HCEC 1CT (cell line): ENCODE results near the gene OPA3.
A peak's percentile ranks its signal among the peaks of the same experiment; 100 is the strongest.
"Not testable (repeated sequence)": the region's sequence is repeated elsewhere in the genome, so short reads cannot be mapped to it uniquely, and the experiment has no call there.

Experiments used
- DNase-seq: peaks from one replicate; pipeline ENCODE4 v3.0.0-alpha.2; 2017

Gene OPA3

DNA sequence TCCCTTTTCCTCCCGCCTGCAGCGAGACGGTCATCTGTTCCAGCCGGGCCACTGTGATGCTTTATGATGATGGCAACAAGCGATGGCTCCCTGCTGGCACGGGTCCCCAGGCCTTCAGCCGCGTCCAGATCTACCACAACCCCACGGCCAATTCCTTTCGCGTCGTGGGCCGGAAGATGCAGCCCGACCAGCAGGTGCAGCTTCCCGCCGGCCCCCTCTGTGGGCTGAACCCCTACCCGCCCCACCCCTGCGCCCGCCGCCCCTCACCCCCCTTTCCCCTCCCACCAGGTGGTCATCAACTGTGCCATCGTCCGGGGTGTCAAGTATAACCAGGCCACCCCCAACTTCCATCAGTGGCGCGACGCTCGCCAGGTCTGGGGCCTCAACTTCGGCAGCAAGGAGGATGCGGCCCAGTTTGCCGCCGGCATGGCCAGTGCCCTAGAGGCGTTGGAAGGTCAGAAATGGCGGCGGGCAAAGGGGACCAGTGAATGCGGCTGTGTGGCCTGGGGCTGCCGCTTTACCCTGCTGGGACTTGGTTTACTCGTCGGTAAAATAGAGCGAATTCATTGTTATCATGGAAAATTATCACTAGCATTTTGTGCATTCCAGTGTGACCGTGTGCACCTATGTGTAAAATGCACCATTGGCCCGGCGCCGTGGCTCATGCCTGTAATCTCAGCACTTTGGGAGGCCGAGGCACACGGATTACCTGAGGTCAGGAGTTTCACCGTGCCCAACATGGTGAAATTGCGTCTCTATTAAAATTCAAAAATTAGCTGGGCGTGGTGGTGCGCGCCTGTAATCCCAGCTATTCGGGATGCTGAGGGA is 66.7 kb downstream of the OPA3 start:
- no peak for DNase-seq

DNA sequence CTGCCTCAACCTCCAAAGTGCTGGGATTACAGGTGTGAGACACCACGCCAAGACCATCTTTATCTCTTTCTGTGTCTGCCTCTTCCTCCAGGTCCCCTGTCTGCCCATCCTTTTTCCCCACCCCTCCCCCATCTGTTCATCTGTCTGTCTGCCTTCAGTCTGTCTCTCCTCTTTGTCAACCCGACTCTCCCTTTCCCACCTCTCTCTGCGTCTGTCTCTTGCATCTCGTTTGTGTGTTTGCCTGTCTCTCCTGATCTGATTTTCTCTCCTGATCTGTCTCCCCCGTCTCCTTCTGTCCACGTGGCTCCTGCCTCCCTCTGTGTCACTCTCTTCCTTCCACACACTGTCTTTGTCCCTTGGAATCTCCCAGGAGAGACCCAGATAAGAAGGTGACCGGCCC is 67.4 kb downstream of the OPA3 start:
- DNase-seq: no peak

DNA sequence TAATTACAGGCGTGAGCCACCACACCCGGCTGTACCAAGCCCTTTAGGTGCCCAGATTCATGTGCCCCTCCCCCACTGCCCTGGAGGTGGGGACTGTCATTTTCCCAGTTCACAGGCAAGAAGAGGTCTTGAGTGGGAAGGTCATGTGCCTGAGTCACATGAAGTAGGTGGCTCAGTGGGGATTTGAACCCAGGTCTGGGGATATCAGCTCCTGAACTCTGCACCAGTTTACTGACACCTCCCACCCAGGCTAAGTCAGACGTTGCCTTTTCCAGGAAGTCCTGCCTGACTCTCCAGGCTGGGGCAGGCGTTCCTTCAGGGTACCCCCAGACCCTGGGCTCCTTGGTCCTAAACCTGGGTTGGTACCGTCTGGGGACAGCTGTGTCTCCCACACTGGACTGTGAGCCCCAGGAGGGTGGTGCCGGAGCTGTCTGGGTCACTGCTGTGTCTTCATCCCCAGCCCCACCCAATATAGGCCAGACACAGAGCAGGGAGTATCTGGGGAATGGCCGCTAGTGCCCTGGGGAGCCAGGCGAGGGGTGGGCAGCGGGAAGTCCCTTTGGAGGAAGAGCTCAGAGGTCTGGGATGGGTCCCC is 68.7 kb downstream of the OPA3 start:
- DNase-seq: no peak

DNA sequence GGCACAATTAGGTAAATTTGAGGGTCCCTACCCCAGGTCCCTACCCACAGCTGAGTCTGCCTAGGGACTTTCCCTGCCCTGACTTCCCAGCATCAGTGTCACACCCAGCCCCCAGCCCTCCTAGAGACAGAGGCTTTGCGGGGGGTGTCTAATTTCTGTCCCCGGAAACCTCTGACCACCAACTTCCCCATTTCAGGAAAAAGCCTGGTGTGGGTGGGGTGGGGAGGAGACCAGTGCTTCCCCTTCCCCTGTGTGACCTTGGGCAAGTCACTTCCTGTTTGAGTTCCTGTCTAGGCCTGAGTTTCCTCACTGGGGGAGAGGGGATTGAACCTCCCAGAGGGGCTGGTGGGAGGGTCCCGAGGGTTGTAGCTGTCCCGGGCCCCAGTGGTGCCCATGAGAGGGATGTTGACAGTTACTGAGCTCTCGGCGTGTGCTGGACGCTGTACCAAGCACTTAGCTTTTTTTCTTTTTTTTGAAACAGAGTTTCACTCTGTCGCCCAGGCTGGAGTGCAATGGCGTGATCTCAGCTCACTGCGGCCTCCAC is 69.4 kb downstream of the OPA3 start:
- DNase-seq: no peak

DNA sequence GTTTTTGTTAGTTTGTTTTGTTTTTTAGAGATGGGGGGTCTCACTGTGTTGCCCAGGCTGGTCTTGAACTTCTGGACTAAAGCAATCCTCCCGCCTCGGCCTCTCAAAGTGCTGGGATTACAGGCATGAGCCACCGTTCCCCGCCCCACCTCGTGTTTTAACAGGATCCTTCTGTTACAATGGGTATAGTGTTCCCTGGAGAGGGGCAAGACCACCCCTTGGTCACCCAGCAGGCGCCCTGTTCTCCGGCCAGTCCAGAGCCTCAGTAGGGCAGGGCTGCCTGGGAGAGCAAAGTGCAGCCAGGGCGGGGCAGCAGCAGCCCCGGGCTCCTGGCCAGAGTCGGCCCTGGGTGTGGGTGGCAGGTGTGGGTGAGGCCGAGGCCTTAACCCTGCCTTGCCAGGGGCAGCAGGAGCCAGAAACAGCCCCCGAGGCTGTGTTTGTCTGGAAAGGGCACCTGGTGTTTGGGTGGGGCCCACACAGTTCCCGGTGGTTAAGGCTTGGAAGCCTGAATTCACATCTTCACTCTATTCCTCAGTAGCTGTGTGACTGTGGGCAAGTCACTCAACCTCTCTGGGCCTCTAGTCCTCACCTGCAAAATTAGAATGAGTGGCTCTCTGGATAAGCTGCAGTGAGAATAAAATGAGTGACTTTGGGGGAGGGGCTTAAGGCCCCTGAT is 70.1 kb downstream of the OPA3 start:
- DNase-seq: no peak

DNA sequence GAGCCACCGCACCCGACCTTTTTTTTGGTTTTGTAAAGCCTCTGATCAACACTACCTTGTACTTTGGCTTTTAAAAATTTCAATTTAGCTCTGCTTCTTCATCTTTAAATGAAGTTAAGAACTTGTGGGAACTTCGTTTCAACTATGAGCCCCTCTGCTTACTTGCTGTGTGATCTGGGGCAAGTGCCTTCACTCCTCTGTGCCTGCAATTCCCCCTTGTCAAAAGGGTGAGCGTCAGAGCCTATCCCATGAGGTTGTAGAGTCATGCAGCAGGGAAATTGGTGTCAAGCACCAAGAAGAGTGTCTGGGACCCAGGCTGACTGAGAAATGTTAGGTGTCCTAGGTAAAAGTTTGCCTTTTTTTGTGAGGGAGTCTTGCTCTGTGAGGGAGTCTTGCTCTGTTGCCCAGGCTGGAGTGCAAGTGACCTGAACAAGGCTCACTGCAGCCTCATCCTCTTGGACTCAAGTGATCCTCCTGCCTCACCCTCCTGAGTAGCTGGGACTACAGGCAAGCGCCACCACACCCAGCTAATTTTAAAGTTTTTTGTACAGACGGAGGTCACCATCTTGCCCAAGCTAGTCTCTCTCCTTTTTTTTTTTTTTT is 71.6 kb downstream of the OPA3 start:
- DNase-seq: no peak

DNA sequence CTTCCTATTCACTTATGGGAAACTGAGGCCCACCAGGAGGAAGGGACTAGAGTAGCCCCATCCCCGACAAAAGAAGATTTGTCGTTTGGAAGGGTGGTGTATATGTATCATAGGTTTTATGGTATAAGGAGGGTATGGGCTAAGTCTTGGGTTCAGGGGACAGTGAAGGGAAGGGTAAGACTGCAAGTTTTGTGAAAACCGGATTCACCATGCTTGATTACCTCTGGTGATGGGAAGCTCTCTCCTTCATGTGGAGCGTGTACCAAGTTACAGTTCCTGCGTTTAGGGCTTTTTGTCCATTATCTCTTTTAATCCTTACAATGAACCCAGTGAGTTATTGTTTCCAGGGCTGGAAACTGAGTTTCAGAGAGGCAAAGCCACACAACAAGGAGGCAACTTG is 73.5 kb downstream of the OPA3 start:
- no peak for DNase-seq

DNA sequence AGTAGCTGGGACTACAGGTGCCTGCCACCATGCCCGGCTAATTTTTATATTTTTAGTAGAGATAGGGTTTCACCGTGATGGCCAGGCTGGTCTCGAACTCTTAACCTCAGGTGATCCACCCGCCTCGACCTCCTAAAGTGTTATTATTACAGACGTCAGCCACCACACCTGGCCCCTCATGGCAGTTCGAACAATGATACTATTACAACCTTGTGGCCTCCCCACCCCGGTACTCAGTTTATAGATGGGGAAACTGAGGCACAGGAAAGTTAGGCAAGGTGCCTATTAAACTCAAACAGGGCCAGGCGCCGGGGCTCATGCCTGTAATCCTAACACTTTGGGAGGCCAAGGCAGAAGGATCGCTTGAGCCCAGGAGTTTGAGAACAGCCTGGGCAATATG is 74.2 kb downstream of the OPA3 start:
- not testable (repeated sequence) for DNase-seq

DNA sequence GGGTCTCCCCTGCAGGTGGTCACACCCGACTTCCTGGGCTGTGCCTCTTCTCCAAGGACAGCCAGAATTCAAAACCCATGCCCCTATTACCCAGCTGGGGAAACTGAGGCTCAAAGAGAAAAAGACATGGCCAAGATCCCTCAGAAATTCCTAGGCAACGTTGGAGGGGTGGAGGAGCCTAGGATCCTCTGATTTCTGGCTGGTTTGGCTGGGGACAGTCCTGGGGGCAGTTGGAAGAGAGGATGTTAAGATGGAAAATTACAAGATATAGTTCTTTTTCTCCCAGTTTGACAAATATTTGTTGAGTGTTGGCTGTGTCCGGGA is 74.9 kb downstream of the OPA3 start:
- no peak for DNase-seq

DNA sequence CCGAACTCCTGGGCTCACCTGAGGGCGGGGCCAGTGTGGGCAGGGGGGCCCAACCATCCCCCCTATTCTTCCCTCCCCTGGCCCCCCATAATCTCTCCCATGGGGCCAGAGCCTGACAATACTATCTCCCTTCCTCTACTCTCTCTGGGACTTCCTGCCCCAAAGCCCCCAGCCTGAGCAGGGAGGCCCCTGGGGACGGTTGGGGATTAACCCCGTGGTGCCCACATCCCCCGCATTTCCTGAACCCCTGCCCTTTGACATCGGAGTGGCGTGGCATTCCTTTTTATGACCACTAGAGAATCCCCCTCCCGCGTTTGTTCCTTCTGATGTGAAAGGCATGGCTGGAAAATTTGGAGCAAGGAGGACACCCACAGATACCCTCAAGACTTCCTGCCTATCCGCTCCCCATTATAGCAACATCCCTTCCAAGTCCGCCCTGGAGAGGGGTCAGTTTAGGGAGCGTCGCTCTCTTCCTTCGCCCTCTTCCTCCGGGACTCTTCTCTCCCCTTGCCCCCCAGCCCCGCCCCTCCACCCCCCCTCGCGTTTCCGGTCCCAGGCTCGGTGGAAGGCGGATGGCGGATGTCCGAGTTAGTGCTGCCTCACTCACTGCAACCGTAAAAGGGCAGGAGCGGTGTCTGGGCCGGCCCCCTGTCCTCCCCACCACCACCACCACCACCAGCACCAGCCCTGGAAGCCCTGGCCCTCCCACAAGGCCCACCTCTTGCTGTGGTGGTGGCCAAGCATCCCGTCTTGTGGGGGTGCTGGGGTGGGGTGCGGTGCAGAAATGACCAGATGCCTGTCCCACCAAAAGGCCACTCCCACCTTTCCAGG is 75.5 kb downstream of the OPA3 start:
- peak; percentile 70 for DNase-seq

DNA sequence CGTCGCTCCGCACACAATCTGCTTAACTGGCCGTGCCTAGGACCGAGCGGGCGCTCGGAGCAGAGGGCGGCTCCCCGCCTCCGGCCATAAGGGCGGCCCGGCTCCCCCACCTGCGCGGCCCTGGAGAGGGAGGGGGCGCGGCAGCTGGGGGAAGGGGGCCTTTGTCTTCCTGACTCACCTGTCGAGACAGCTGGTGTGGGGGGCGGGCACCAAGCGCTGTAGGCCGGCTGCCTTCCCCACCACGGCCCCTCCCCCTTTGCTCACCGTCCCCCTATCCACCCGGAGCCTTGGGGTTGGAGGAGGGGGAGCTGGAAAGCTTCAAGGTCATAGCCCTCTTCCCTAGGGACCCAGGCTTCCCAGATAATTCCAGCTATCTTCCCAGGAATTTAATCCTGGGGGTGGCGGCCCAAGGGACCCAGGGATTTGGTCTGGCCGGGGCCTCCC is 76.2 kb downstream of the OPA3 start:
- DNase-seq: no peak

DNA sequence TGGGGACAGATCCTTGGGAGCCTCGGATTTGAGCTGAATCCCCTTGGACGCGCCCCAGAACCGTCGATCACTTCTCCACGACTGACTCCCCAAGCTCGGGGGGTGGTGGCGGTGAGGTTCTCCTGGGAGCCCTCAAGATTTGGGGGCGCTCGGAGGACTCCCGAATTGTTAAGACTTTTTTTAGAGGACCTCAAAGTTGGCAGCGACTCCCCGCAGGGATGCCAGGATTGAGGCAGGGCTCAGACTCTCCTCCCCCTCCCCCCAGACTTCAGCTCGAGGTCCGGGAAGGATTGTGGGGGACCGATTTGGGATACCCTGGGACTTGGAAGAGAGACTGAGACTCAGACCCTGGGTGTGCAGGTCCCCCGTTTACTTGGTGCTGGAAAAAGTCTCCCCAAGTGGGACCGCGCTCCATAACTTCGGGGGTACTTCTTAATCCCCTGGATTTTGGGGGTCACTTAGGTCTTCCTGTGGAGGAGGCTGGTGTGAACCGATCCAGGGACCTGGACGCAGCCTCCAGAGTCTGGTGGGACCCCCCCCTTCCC is 76.7 kb downstream of the OPA3 start:
- DNase-seq: peak; percentile 25

DNA sequence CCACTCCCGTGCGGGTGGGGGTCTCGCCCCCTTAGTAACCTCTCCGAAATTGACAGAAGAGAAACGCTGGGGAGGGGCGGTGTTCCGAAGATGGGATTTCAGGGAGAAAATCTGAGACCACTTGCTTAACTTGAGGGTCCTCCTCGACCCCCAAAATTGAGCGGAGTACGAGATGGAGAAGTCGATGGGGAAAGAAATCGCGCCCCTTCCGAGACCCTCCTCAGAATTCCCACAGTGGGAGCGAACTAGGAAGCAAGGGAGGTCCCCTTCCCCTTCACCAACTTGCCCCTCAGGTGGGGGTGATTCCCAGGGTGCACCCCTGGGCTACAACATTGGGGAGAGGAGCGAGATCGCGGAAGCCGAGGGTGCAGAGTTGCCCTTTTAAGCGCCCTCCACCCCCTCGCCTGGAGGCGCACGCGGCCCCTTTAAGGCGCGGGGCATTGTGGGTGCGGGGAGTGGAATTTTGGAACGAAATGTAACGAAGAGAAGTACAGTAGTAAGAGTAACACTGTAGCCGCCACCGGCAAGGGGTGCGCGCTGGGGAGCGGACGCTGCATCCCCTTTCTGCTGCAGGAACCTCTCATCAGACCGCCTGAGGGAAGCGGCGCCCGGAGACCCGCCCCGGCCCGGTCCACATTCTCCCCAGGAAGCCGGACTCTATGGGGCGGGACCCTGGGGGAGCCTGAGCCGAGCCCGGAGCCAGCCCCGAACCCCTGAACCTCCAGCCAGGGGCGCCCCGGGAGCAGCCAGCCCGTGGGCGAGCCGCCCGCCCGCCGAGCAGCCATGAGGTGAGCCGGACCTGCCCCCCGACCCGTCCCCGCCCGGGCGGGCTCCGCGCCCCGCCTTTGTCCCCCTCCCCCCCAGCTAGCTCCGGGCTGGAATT is 77.4 kb downstream of the OPA3 start, which contains the start of gene VASP:
Gene VASP, plus strand, starts transcription at position 491 of the 883 bp plus-strand sequence. Its CDS starts 293 bp downstream, at position 784.
- DNase-seq: peak; percentile 88

DNA sequence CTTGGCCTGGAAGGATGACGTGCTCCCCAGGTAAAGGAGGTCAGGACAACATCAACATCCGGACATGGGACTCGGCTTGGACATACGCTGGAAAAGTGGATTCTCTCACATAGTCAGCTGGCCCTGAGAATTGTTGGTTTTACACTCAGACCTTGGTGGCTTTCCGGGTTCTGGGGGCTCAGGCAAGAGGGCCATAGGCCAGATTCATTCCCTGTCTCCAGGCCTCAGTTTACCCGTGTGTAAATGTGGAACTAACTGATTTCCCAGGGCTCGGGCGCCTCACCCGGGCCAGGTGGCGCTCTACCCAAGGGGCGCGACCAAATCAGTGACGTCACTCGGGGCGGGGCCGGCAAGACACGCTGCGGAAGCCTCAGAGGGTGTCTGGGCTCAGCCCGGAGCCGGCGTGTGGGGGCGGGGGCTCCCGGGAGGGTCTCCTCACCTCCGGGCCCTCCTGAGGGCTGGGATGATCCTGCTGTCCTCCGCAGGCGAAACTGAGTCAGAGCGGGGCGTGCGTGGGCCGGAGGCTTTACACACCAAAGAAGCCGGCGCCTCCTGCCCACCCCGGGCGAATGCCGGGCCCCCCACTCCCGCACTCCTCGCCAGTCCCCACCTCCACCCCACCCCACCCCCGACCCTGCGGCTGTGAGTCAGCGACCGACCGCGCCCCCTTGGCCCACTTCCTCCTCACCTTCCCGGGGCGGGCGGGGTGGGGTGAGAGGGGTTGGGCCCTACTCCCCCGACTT is 78.2 kb downstream of the OPA3 start:
- peak; percentile 90 for DNase-seq

DNA sequence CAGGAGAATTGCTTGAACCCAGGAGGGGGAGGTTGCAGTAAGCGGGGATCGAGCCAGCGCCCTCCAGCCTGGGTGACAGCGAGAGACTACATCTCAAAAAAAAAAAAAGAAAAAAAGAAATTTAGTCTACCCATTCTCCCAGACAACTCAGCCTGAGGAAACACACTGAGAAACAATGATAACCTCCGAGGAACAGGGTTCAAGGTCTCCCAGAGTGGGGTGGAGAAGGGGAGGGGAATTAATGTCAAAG is 78.7 kb downstream of the OPA3 start:
- DNase-seq: no peak

DNA sequence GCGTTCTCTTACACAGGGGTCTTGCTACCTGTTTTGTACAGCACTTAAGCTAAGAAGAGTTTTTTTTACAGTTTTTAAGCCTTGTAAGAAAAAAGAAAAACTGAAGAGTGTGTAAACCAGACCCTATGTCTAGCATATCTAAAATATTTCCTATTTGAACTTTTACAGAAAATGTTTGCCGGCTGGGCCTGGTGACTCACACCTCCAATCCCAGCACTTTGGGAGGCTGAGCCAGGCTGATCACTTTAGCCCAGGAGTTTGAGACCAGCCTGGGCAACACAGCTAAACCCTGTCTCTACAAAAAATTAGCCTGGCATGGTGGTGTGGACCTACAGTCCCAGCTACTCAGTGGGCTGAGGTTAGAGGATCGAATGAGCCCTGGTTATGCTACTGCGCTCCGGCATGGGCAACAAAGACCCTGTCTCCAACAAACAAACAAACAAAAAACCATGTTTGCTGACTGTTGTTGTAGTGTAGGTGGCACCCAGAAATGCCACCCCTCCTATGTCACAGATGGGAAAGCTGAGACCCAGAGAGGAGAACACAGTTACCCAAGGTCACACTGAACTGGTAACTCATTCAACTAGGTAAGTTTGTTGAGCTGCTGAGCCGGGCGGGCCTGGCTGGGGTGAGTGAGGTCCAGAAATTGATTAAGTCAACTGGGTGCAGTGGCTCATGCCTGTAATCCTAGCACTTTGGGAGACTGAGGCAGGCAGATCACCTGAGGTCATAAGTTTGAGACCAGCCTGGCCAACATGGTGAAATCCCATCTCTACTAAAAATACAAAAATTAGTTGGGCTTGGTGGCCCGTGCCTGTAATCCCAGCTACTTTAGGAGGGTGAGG is 79.2 kb downstream of the OPA3 start:
- DNase-seq: peak; percentile 31

DNA sequence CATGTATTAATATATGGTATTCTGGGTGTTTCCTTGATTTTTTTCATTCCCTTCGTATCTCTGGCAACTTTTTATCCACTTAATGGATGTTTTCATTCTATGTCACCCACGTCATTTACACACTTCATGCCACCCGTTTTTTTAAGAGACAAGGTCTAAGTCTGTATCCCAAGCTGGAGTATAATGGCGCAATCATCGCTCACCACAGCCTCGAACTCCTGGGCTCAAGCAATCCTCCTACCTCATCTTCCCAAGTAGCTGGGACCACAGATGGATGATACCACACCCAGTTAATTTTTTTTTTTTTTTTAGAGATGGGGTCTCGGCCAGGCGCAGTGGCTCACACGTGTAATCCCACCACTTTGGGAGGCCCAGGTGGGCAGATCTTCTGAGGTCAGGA is 80.7 kb downstream of the OPA3 start:
- no peak for DNase-seq

DNA sequence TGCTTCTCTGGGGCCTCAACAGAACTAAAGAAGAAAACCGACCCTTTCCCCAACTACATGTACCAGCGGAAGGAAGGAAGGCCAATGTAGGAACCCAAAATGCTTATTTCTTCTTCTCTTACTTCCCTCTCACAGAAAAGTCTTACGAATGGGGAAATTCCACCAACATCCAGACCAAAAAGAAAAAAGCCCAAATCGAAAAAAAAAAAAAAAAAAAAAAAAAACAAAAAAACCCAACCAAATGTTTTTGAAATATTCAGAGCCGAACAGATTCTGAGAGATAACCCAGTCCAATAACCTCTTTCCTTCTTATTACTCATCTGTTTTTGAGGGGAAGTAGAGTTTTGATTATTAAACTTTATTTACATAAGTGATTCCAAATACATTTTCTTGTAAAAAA is 82.5 kb downstream of the OPA3 start:
- DNase-seq: no peak

DNA sequence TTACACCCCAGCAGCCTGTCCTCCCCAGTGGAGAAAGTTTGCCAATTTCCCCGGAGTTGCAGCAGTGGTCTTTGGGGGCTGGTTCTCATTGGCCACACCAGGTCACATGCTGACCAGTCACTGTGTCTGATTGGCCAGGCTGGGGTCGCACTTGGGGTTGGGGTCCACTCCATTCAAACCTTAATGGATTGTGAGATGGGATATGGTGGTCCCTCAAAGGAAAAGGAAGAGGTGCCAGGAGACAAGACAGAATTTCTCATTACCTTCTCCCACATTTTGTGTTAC is 82.9 kb downstream of the OPA3 start:
- no peak for DNase-seq
